SK-N-SH treated with all-trans-retinoic acid at 6 μM for 48 hours (cell line): ENCODE results near the gene RPL21.

Experiments used
- ATAC-seq: fragments of 200-7000 bp; cut with Tn5 transposase; 3 replicates; pipeline ENCODE4 v1.9.1; 2020; ENCODE audit warnings: mild to moderate bottlenecking, moderate library complexity
- ARNTL ChIP-seq: fragments of 450-650 bp; formaldehyde crosslinking; IDR thresholded peaks from 2 replicates; pipeline ENCODE4 v1.5.0; 2020; ENCODE audit warnings: low read depth, mild to moderate bottlenecking, moderate library complexity, borderline replicate concordance
- BACH2 ChIP-seq: fragments of 250-450 bp; sonication (Bioruptor Pico); IDR thresholded peaks from 2 replicates; pipeline ENCODE4 v1.9.0; 2021; ENCODE audit warnings: mild to moderate bottlenecking, borderline replicate concordance
- CSDC2 ChIP-seq: fragments of 250-450 bp; sonication (Bioruptor Pico); IDR thresholded peaks from 2 replicates; pipeline ENCODE4 v1.5.0; 2020; ENCODE audit warnings: mild to moderate bottlenecking, moderate library complexity
- GLIS3 ChIP-seq: fragments of 250-450 bp; sonication (Bioruptor Pico); IDR thresholded peaks from 2 replicates; pipeline ENCODE4 v1.5.0; 2020; ENCODE audit warnings: mild to moderate bottlenecking, moderate library complexity
- ISL1 ChIP-seq: fragments of 250-450 bp; sonication (Bioruptor Pico); IDR thresholded peaks from 2 replicates; pipeline ENCODE4 v2.1.2; 2022; ENCODE audit warnings: mild to moderate bottlenecking, moderate library complexity
- OSR1 ChIP-seq: fragments of 250-450 bp; sonication (Bioruptor Pico); IDR thresholded peaks from 2 replicates; pipeline ENCODE4 v1.8.0; 2022; ENCODE audit warnings: moderate library complexity, mild to moderate bottlenecking, inconsistent platforms
- RARB ChIP-seq: fragments of 250-450 bp; sonication (Bioruptor Pico); IDR thresholded peaks from 2 replicates; pipeline ENCODE4 v1.8.0; 2021; ENCODE audit warnings: mild to moderate bottlenecking, moderate library complexity
- SNAI2 ChIP-seq: fragments of 250-450 bp; sonication (Bioruptor Pico); IDR thresholded peaks from 2 replicates; pipeline ENCODE4 v1.5.0; 2020; ENCODE audit warnings: mild to moderate bottlenecking, moderate library complexity
- TCF4 ChIP-seq: fragments of 250-450 bp; sonication (Bioruptor Pico); IDR thresholded peaks from 2 replicates; pipeline ENCODE4 v1.8.0; 2021; ENCODE audit warnings: mild to moderate bottlenecking, moderate library complexity, borderline replicate concordance
- TOX ChIP-seq: fragments of 250-450 bp; sonication (Bioruptor Pico); IDR thresholded peaks from 2 replicates; pipeline ENCODE4 v1.8.0; 2021; ENCODE audit warnings: mild to moderate bottlenecking, moderate library complexity, borderline replicate concordance
- ZC3H10 ChIP-seq: fragments of 250-450 bp; sonication (Bioruptor Pico); IDR thresholded peaks from 2 replicates; pipeline ENCODE4 v1.5.1; 2021; ENCODE audit warnings: mild to moderate bottlenecking, moderate library complexity
- ZFP3 ChIP-seq: fragments of 250-450 bp; sonication (Bioruptor Pico); IDR thresholded peaks from 2 replicates; pipeline ENCODE4 v1.5.0; 2020; ENCODE audit warnings: mild to moderate bottlenecking, moderate library complexity
- ZNF565 ChIP-seq: fragments of 450-650 bp; formaldehyde crosslinking; conservative IDR thresholded peaks from 2 replicates; pipeline ENCODE4 v1.5.0; 2020; ENCODE audit warnings: low read depth, mild to moderate bottlenecking, moderate library complexity
- ZNF70 ChIP-seq: fragments of 450-650 bp; formaldehyde crosslinking; IDR thresholded peaks from 2 replicates; pipeline ENCODE4 v1.5.0; 2020; ENCODE audit warnings: mild to moderate bottlenecking, moderate library complexity
- TF ChIP-seq, protein P1 (sequence below): fragments of 250-450 bp; sonication (Bioruptor Pico); IDR thresholded peaks from 2 replicates; pipeline ENCODE4 v1.5.1; 2021; ENCODE audit warnings: mild to moderate bottlenecking, moderate library complexity
- TF ChIP-seq, protein P2 (sequence below): fragments of 250-450 bp; sonication (Bioruptor Pico); IDR thresholded peaks from 2 replicates; pipeline ENCODE4 v1.8.0; 2021; ENCODE audit warnings: low read depth, mild to moderate bottlenecking, moderate library complexity, borderline replicate concordance
- TF ChIP-seq, protein P3 (sequence below): fragments of 250-450 bp; sonication (Bioruptor Pico); IDR thresholded peaks from 2 replicates; pipeline ENCODE4 v1.5.0; 2020; ENCODE audit warnings: mild to moderate bottlenecking, moderate library complexity
- TF ChIP-seq, protein P4 (sequence below): fragments of 250-450 bp; sonication (Bioruptor Pico); IDR thresholded peaks from 2 replicates; pipeline ENCODE4 v1.5.1; 2020; ENCODE audit warnings: low read depth, mild to moderate bottlenecking, moderate library complexity

Gene RPL21

DNA sequence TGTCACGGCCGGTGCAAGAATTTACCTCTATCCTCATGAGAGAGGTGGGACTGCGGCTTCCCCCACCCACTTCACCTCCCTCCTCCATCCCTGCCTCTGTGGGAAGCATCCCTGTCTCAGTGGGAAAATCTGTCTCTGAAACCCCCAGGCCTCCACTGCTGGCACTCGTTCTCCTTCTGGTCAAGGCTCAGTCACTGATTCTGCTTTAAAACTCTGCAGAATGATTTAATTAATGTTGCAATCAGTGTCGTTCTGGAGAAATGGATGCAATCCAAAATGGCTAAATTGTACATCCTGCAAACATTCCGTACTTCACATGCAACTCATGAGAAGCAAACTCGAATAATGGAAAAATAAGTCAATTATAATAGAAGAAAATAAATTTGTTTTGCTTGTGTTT is 24.8 kb downstream of the RPL21 start (continued):
- TF ChIP-seq, protein P1, sequence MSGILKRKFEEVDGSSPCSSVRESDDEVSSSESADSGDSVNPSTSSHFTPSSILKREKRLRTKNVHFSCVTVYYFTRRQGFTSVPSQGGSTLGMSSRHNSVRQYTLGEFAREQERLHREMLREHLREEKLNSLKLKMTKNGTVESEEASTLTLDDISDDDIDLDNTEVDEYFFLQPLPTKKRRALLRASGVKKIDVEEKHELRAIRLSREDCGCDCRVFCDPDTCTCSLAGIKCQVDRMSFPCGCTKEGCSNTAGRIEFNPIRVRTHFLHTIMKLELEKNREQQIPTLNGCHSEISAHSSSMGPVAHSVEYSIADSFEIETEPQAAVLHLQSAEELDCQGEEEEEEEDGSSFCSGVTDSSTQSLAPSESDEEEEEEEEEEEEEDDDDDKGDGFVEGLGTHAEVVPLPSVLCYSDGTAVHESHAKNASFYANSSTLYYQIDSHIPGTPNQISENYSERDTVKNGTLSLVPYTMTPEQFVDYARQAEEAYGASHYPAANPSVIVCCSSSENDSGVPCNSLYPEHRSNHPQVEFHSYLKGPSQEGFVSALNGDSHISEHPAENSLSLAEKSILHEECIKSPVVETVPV (CRISPR knock-in tag): no peak

DNA sequence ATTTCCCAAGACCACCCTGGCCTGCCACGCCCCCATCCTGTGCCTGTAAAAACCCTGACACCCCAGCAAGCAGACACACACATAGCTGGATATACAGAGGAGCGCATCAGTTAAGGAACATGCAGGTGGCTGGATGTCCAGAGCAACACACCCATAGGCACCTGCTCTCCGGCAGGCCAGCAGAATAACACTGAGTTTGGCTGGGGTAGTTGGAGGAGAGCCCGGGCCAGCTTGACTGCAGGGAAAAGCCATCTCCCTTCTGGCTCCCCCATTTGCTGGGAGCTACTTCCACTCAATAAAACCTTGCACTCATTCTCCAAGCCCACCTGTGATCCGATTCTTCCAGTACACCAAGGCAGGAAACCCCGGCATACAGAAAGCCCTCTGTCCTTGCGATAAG is 28.1 kb downstream of the RPL21 start:
- ATAC-seq: no peak
- TF ChIP-seq ZNF565 (CRISPR knock-in tag): no peak
- TF ChIP-seq ZC3H10 (CRISPR knock-in tag): no peak
- TF ChIP-seq OSR1 (CRISPR knock-in tag): no peak
- TF ChIP-seq, protein P2, sequence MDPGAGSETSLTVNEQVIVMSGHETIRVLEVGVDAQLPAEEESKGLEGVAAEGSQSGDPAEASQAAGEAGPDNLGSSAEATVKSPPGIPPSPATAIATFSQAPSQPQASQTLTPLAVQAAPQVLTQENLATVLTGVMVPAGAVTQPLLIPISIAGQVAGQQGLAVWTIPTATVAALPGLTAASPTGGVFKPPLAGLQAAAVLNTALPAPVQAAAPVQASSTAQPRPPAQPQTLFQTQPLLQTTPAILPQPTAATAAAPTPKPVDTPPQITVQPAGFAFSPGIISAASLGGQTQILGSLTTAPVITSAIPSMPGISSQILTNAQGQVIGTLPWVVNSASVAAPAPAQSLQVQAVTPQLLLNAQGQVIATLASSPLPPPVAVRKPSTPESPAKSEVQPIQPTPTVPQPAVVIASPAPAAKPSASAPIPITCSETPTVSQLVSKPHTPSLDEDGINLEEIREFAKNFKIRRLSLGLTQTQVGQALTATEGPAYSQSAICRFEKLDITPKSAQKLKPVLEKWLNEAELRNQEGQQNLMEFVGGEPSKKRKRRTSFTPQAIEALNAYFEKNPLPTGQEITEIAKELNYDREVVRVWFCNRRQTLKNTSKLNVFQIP: no peak
- no peak for TF ChIP-seq ISL1
- no peak for TF ChIP-seq TCF4 (CRISPR knock-in tag)
- TF ChIP-seq SNAI2 (CRISPR knock-in tag): no peak
- TF ChIP-seq, protein P3, sequence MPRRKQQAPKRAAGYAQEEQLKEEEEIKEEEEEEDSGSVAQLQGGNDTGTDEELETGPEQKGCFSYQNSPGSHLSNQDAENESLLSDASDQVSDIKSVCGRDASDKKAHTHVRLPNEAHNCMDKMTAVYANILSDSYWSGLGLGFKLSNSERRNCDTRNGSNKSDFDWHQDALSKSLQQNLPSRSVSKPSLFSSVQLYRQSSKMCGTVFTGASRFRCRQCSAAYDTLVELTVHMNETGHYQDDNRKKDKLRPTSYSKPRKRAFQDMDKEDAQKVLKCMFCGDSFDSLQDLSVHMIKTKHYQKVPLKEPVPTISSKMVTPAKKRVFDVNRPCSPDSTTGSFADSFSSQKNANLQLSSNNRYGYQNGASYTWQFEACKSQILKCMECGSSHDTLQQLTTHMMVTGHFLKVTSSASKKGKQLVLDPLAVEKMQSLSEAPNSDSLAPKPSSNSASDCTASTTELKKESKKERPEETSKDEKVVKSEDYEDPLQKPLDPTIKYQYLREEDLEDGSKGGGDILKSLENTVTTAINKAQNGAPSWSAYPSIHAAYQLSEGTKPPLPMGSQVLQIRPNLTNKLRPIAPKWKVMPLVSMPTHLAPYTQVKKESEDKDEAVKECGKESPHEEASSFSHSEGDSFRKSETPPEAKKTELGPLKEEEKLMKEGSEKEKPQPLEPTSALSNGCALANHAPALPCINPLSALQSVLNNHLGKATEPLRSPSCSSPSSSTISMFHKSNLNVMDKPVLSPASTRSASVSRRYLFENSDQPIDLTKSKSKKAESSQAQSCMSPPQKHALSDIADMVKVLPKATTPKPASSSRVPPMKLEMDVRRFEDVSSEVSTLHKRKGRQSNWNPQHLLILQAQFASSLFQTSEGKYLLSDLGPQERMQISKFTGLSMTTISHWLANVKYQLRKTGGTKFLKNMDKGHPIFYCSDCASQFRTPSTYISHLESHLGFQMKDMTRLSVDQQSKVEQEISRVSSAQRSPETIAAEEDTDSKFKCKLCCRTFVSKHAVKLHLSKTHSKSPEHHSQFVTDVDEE (CRISPR knock-in tag): no peak
- TF ChIP-seq, protein P4, sequence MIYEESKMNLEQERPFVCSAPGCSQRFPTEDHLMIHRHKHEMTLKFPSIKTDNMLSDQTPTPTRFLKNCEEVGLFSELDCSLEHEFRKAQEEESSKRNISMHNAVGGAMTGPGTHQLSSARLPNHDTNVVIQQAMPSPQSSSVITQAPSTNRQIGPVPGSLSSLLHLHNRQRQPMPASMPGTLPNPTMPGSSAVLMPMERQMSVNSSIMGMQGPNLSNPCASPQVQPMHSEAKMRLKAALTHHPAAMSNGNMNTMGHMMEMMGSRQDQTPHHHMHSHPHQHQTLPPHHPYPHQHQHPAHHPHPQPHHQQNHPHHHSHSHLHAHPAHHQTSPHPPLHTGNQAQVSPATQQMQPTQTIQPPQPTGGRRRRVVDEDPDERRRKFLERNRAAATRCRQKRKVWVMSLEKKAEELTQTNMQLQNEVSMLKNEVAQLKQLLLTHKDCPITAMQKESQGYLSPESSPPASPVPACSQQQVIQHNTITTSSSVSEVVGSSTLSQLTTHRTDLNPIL: no peak
- TF ChIP-seq CSDC2 (CRISPR knock-in tag): no peak
- TF ChIP-seq, protein P1 (CRISPR knock-in tag): no peak
- TF ChIP-seq ZNF70 (CRISPR knock-in tag): no peak

DNA sequence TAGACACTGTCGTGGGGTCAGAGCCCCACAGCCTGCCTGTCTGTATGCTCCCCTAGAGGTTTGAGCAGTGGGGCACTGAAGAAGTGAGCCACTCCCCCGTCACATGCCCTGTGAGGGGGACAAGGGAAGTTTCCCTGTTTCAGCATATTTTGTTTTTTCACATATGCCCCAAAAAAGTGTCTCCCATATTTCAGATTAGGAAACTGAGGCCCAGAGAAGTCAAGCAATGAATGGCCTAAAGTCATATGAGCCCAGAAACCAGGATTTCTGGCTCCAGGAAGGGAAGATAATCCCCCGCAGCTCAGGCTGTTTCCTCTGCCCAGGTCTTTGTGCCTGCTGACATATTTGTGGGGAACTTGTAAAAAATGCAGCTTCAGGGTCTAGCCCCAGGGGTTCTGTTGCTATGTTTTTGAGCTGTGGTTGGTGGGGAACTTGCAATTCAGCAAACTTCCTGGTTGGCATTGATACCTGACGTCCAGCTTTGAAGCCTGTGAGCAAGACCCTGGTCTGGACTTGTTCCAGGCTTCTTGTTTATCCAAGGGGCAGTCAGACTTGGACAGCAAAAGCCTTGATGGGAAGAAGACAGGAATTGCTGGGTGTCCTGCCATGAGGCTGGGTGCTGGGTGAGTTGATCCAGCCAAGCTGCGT is 28.8 kb downstream of the RPL21 start:
- TF ChIP-seq, protein P2: no peak
- TF ChIP-seq ISL1: no peak
- TF ChIP-seq, all 23 proteins: peak for 0
- no peak for ATAC-seq

DNA sequence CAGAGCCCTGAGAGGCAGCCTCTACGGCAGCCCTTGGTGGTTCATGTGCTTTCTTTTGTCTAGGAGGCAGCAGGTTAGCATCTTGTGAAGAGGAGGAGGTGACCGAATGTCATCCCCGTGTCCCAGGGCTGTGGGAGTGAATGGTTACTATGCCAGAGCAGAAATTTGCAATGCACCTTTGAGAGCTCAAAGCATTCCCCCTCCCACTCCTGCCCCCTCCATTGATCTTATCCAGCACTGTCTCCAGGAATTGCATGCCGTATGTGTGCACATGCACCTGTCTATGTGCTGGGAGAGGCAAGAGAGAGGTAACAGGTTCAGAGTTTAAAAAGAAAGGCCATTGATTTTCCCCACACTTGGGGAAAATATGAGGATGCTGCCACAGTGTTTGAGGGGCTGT is 29.5 kb downstream of the RPL21 start:
- no peak for TF ChIP-seq BACH2 (CRISPR knock-in tag)
- TF ChIP-seq ZC3H10 (CRISPR knock-in tag): no peak
- TF ChIP-seq ISL1: no peak
- no peak for TF ChIP-seq OSR1 (CRISPR knock-in tag)
- no peak for TF ChIP-seq SNAI2 (CRISPR knock-in tag)
- ATAC-seq: no peak

DNA sequence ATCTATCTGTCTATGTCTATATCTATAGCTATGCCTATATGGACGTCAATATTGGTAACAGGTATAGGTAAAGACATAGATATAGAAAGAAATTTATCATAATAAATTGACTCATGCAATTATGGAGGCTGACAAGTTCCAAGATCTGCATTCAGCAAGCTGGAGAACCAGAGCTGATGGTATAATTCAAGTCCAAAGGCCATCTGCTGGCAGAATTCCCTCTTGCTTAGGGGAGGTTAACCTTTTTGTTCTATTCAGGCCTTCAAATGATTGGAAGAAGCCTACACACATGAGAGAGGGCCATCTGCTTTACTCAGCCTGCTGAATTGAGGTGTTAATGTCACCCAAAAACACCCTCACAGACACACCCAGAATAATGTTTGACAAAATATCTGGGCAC is 30.1 kb downstream of the RPL21 start:
- ATAC-seq: 0 out of 3 replicates have a peak, but pooled peaks have one; percentile 21
- TF ChIP-seq CSDC2 (CRISPR knock-in tag) (no peak), GLIS3 (no peak), ARNTL (CRISPR knock-in tag) (no peak), OSR1 (CRISPR knock-in tag) (no peak), RARB (CRISPR knock-in tag) (no peak), ZFP3 (CRISPR knock-in tag) (no peak), TOX (no peak)
- TF ChIP-seq, protein P1 (CRISPR knock-in tag): no peak
- TF ChIP-seq, protein P2: no peak
